Dermis lymphatic vessel endothelial cell (primary cell): Measurements from ENCODE around the gene TESMIN. TPM values are rescaled to one million over a fixed set of nuclear protein-coding genes. Genes with fewer than 3 reads are reported as not detected.

Experiments used
- total RNA-seq: library from RNA; depleted of rRNA; stranded (reverse); fragments of >200 nt; gene quantifications from 2 replicates; pipeline ENCODE4 v1.2.1, GENCODE V29; 2014

TESMIN gene
- 1.9 and 3.1 TPM in 2 replicates for total RNA-seq

GRCh38 chr11:68751331-68751856, at the start of gene TESMIN:
TSS of gene TESMIN (minus strand) at chr11:68751520. CDS start at chr11:68750660, 860 bp downstream.

GRCh38 chr11:68684385-68685356, 66.6 kb downstream of the TESMIN start, which contains the start of gene GAL:
TSS of gene GAL (plus strand) at chr11:68684544. CDS start at chr11:68684924, 380 bp downstream.

Other genes with a start within 250 kb of the TESMIN start
- 0.17 TPM in 1 of 2 replicates, not detected in the other for gene GAL, start 67.0 kb downstream of the TESMIN start, total RNA-seq
- gene CPT1A, start 90.4 kb upstream of the TESMIN start, total RNA-seq = 71.9 and 108 TPM in 2 replicates
- gene MRPL21, start 152.3 kb upstream of the TESMIN start, total RNA-seq = 71.8 and 74.3 TPM in 2 replicates
- gene IGHMBP2, start 152.4 kb upstream of the TESMIN start, total RNA-seq = 7.9 and 9.3 TPM in 2 replicates
- gene MRGPRD, start 229.5 kb upstream of the TESMIN start, total RNA-seq = not detected in 2 replicates